H1 (cell line): ENCODE results near the gene LAMB1. TPM values are rescaled to one million over a fixed set of nuclear protein-coding genes. Genes with fewer than 3 reads are reported as not detected.

Experiments used
- CHD7 ChIP-seq: fragments of 300-600 bp; sonication (generic); IDR thresholded peaks from 2 replicates; pipeline ENCODE4 v1.7.1; 2012; ENCODE audit warnings: low read length, moderate library complexity, mild to moderate bottlenecking, inconsistent platforms; ENCODE audit not compliant: insufficient replicate concordance
- JUN ChIP-seq: IDR thresholded peaks from 2 replicates; pipeline ENCODE4 v1.6.1; 2011; ENCODE audit warnings: low read depth, mild to moderate bottlenecking, improper control_type of control experiment, low read length
- polyA plus RNA-seq, 7 experiments: library from polyadenylated mRNA; depleted of rRNA in 3 of 7; stranded (reverse) in 5 of 7; unstranded in 2 of 7; fragments of >200 nt in 5 of 7; fragments of 200-250 nt in 2 of 7; gene quantifications; 1 replicate in 5 of 7; 2 replicates in 1 of 7; 4 replicates in 1 of 7; pipeline versions ENCODE4 v1.2.1 to v1.2.3, GENCODE V29; 2011 to 2013; ENCODE audit warnings: missing spikeins in 2 of 7, mixed read lengths in 2 of 7
- total RNA-seq: library from RNA; stranded (reverse); fragmentation: NEBNext Ultra II Directional; extraction: Animal tissue kit (Norgen Biotek cat#: 25700); gene quantifications from 2 replicates; pipeline ENCODE4 v1.2.1, GENCODE V29; 2021

LAMB1 gene
- total and polyA plus RNA-seq, 2 of the 8 experiments (the other 6 are each of a cell fraction or from before 2014, with no cell fraction given), result 31.9 to 38.5 TPM

DNA sequence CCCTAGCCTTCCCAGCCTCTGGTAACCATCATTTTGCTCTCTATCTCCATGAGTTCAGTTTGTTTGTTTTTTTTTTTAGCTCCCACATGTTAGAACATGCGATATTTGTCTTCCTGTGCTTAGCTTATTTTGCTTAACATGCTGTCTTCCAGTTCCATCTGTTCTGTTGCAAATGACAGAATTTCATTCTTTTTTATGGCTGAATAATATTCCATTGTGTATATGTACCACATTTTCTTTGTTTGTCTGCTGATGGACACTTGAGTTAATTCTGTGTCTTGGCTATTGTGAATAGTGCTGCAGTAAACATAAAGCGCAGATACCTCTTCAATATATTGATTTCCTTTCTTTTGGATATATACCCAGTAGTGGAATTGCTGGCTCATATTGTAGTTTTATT lies 91.0 kb downstream of the LAMB1 start (continued):
- TF ChIP-seq CHD7, result no peak
- no peak for TF ChIP-seq JUN
